Parathyroid adenoma (tissue), 2 donors: ENCODE results near the gene CHD1.
A peak's percentile ranks its signal among the peaks of the same experiment; 100 is the strongest.

ENCODE experiments used
- H2AFZ ChIP-seq: fragments of 300-600 bp; sonication (generic); one replicate; pipeline ENCODE4 v1.7.0; 2017; ENCODE audit warnings: antibody characterized with exemption, mild to moderate bottlenecking
- H3K27ac ChIP-seq: fragments of 300-600 bp; sonication (generic); one replicate; pipeline ENCODE4 v1.7.0; 2017
- H3K27me3 ChIP-seq: fragments of 300-600 bp; sonication (generic); one replicate; pipeline ENCODE4 v1.7.0; 2017; ENCODE audit warnings: low read length; ENCODE audit not compliant: control insufficient read depth, insufficient read depth
- H3K36me3 ChIP-seq: fragments of 300-600 bp; sonication (generic); one replicate; pipeline ENCODE4 v1.7.0; 2017; ENCODE audit warnings: low read length; ENCODE audit not compliant: control insufficient read depth, insufficient read depth
- H3K4me1 ChIP-seq: fragments of 300-600 bp; sonication (generic); one replicate; pipeline ENCODE4 v1.7.0; 2017; ENCODE audit warnings: control low read depth
- H3K4me2 ChIP-seq: fragments of 300-600 bp; sonication (generic); one replicate; pipeline ENCODE4 v1.7.0; 2017; ENCODE audit warnings: low read length
- H3K4me3 ChIP-seq: fragments of 300-600 bp; sonication (generic); one replicate; pipeline ENCODE4 v1.7.0; 2017; ENCODE audit warnings: low read depth, low read length
- H3K79me2 ChIP-seq: fragments of 300-600 bp; sonication (generic); one replicate; pipeline ENCODE4 v1.7.0; 2017; ENCODE audit warnings: control low read depth
- H3K9ac ChIP-seq: fragments of 300-600 bp; sonication (generic); one replicate; pipeline ENCODE4 v1.7.0; 2017; ENCODE audit warnings: mild to moderate bottlenecking
- H3K9me3 ChIP-seq: fragments of 300-600 bp; sonication (generic); one replicate; pipeline ENCODE4 v1.7.0; 2017; ENCODE audit warnings: low read length; ENCODE audit not compliant: control insufficient read depth
- TF ChIP-seq, protein P1 (sequence below): fragments of 300-600 bp; sonication (generic); IDR thresholded peaks from one replicate; pipeline ENCODE4 v1.7.0; 2017; ENCODE audit warnings: antibody characterized with exemption, mild to moderate bottlenecking
- donor health status: primary hyperparathyroidism.

The CHD1 gene

GRCh38 chr5:98865690-98866089 is 63.1 kb downstream of the CHD1 start:
- no peak overlapping the region for H2AFZ ChIP-seq
- H3K36me3 ChIP-seq: no peaks in the 10 kb centered on the region
- TF ChIP-seq, protein P1, sequence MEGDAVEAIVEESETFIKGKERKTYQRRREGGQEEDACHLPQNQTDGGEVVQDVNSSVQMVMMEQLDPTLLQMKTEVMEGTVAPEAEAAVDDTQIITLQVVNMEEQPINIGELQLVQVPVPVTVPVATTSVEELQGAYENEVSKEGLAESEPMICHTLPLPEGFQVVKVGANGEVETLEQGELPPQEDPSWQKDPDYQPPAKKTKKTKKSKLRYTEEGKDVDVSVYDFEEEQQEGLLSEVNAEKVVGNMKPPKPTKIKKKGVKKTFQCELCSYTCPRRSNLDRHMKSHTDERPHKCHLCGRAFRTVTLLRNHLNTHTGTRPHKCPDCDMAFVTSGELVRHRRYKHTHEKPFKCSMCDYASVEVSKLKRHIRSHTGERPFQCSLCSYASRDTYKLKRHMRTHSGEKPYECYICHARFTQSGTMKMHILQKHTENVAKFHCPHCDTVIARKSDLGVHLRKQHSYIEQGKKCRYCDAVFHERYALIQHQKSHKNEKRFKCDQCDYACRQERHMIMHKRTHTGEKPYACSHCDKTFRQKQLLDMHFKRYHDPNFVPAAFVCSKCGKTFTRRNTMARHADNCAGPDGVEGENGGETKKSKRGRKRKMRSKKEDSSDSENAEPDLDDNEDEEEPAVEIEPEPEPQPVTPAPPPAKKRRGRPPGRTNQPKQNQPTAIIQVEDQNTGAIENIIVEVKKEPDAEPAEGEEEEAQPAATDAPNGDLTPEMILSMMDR: no peak
- no peak overlapping the region for H3K9ac ChIP-seq
- H3K4me3 ChIP-seq: no peak overlapping the region
- no peaks in the 10 kb centered on the region for H3K27me3 ChIP-seq
- no peaks in the 10 kb centered on the region for H3K79me2 ChIP-seq
- no peaks in the 10 kb centered on the region for H3K9me3 ChIP-seq
- H3K27ac ChIP-seq: peak overlapping the region; percentile 45
- H3K4me2 ChIP-seq: peak overlapping the region; percentile 30
- peaks cover 19% of the 10 kb centered on the region for H3K4me1 ChIP-seq

GRCh38 chr5:98847054-98847453 is 81.8 kb downstream of the CHD1 start:
- Histone ChIP-seq H3K27me3 (no peaks in the 10 kb centered on the region), H3K79me2 (no peaks in the 10 kb centered on the region), H3K9me3 (no peaks in the 10 kb centered on the region), H3K27ac (no peak overlapping the region), H3K9ac (no peak overlapping the region), H3K36me3 (no peaks in the 10 kb centered on the region), H3K4me3 (no peak overlapping the region), H2AFZ (no peak overlapping the region), H3K4me1 (no peaks in the 10 kb centered on the region), H3K4me2 (no peak overlapping the region)
- TF ChIP-seq, protein P1: no peak

DNA sequence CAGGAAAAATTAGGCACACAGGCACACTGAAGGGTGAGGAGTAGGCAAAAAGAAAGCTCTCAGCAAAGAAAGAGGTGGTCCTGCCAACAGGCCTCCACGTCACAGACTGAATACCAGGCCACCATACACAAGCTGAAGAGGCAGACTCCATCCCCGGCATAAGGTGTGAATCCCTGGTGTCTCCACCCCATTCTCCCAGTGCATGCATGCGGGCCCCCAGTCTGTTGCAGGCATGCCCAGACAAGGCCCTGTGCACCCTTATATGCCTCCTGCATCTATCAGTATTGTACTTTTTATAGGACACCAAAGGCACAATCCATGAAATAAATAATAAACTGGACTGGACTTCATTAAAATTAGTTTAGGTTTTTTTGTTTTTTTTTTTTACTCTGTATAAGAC is 82.3 kb downstream of the CHD1 start:
- H3K4me1 ChIP-seq: no peaks in the 10 kb centered on the region
- H3K27ac ChIP-seq: no peak overlapping the region
- no peak overlapping the region for H3K4me2 ChIP-seq
- H3K27me3 ChIP-seq: no peaks in the 10 kb centered on the region
- no peaks in the 10 kb centered on the region for H3K9me3 ChIP-seq
- no peak overlapping the region for H3K9ac ChIP-seq
- H3K79me2 ChIP-seq: no peaks in the 10 kb centered on the region
- no peaks in the 10 kb centered on the region for H3K36me3 ChIP-seq
- TF ChIP-seq, protein P1: no peak
- no peak overlapping the region for H3K4me3 ChIP-seq
- peak overlapping the region; percentile 33 for H2AFZ ChIP-seq

- no peak overlapping the region for H3K4me3 ChIP-seq
- no peaks in the 10 kb centered on the region for H3K79me2 ChIP-seq
- no peak overlapping the region for H3K4me2 ChIP-seq
- no peaks in the 10 kb centered on the region for H3K27me3 ChIP-seq
- H3K9ac ChIP-seq: no peak overlapping the region
- H3K36me3 ChIP-seq: no peaks in the 10 kb centered on the region
- H3K4me1 ChIP-seq: no peaks in the 10 kb centered on the region
- H2AFZ ChIP-seq: no peak overlapping the region
- no peak overlapping the region for H3K27ac ChIP-seq
- no peaks in the 10 kb centered on the region for H3K9me3 ChIP-seq
- TF ChIP-seq, protein P1: no peak
Measured at GRCh38 chr5:98845878-98846277, 82.9 kb downstream of the CHD1 start.

- Histone ChIP-seq H3K4me2 (no peak overlapping the region), H3K79me2 (no peaks in the 10 kb centered on the region), H3K9me3 (no peaks in the 10 kb centered on the region), H3K27ac (no peak overlapping the region), H3K36me3 (no peaks in the 10 kb centered on the region), H3K4me1 (no peaks in the 10 kb centered on the region), H3K9ac (no peak overlapping the region), H3K27me3 (no peaks in the 10 kb centered on the region), H2AFZ (no peak overlapping the region), H3K4me3 (no peak overlapping the region)
- TF ChIP-seq, protein P1: no peak
Measured at GRCh38 chr5:98844865-98845264, 83.9 kb downstream of the CHD1 start.
